Fibroblast of pulmonary artery (primary cell): Measurements from ENCODE around the gene NCOR1.

Experiments used
- DNase-seq: peaks from one replicate; pipeline ENCODE4 v3.0.0-alpha.2; 2010; ENCODE audit warnings: low read depth
- H3K4me3 ChIP-seq: replicated peaks from 2 replicates; pipeline ENCODE4 v1.5.1; 2011; ENCODE audit warnings: low read depth, mild to moderate bottlenecking, control low read depth, low read length, moderate library complexity
- CTCF ChIP-seq: IDR thresholded peaks from 2 replicates; pipeline ENCODE4 v1.5.1; 2011; ENCODE audit warnings: mild to moderate bottlenecking, control low read depth, low read length, inconsistent platforms; ENCODE audit errors: missing control alignments

Gene NCOR1

GRCh38 chr17:16044487-16044886 lies 170.8 kb downstream of the NCOR1 start:
- TF ChIP-seq CTCF = no peak
- H3K4me3 ChIP-seq = no peak overlapping the region
- no peak for DNase-seq

- no peak for TF ChIP-seq CTCF
- H3K4me3 ChIP-seq = no peak overlapping the region
- DNase-seq = peak; percentile 70
Measured at GRCh38 chr17:16040710-16041251, 174.6 kb downstream of the NCOR1 start.

- DNase-seq = no peak
- no peak overlapping the region for H3K4me3 ChIP-seq
- no peak for TF ChIP-seq CTCF
Measured at GRCh38 chr17:16037636-16038035, 177.7 kb downstream of the NCOR1 start.

GRCh38 chr17:16036261-16036660 lies 179.1 kb downstream of the NCOR1 start:
- H3K4me3 ChIP-seq = no peak overlapping the region
- DNase-seq = no peak
- TF ChIP-seq CTCF = no peak

- H3K4me3 ChIP-seq = no peak overlapping the region
- no peak for TF ChIP-seq CTCF
- DNase-seq = no peak
Measured at GRCh38 chr17:16033729-16034349, 181.5 kb downstream of the NCOR1 start.

GRCh38 chr17:16027708-16028584 lies 187.4 kb downstream of the NCOR1 start:
- no peak overlapping the region for H3K4me3 ChIP-seq
- TF ChIP-seq CTCF = no peak
- peak; percentile 91 for DNase-seq
